A549 (cell line): ENCODE results near the gene MPHOSPH8.

Source experiments
- BHLHE40 ChIP-seq: IDR thresholded peaks from 2 replicates; pipeline ENCODE4 v1.6.1; 2012; ENCODE audit warnings: low read depth, low read length, inconsistent platforms
- CBX2 ChIP-seq: fragments of 200-600 bp; sonication (generic); IDR thresholded peaks from 2 replicates; pipeline ENCODE4 v1.6.1; 2016; ENCODE audit warnings: low read depth, mild to moderate bottlenecking, borderline replicate concordance
- CHD2 ChIP-seq: fragments of 150-350 bp; IDR thresholded peaks from 2 replicates; pipeline ENCODE4 v1.6.1; 2014; ENCODE audit warnings: low read length; ENCODE audit not compliant: partially characterized antibody
- CTCF ChIP-seq: fragments of >200 bp; sonication (Bioruptor Twin); formaldehyde crosslinking; IDR thresholded peaks from 3 replicates; pipeline ENCODE4 v1.5.1; 2016
- ELK1 ChIP-seq: fragments of 150-350 bp; IDR thresholded peaks from 2 replicates; pipeline ENCODE4 v1.6.1; 2014; ENCODE audit warnings: low read depth, mild to moderate bottlenecking, low read length
- EP300 ChIP-seq, 2 experiments: fragments of >200 bp; sonication (Bioruptor Twin); formaldehyde crosslinking; IDR thresholded peaks; 2 replicates in 1 of 2; 3 replicates in 1 of 2; pipeline ENCODE4 v1.6.1; 2016 to 2017
- HDAC2 ChIP-seq: fragments of 200-600 bp; sonication (generic); IDR thresholded peaks from 2 replicates; pipeline ENCODE4 v1.6.1; 2016
- HOXA7 ChIP-seq: fragments of 250-450 bp; sonication (Bioruptor Pico); IDR thresholded peaks from 2 replicates; pipeline ENCODE4 v1.5.0; 2020; ENCODE audit warnings: mild to moderate bottlenecking, moderate library complexity
- JUN ChIP-seq, 2 experiments: fragments of >200 bp; sonication (Bioruptor Twin); formaldehyde crosslinking; IDR thresholded peaks; 2 replicates in 1 of 2; 3 replicates in 1 of 2; pipeline ENCODE4 v1.6.1; 2016 to 2017
- MAX ChIP-seq: IDR thresholded peaks from 2 replicates; pipeline ENCODE4 v1.6.1; 2012
- POLR2A ChIP-seq: IDR thresholded peaks from 2 replicates; pipeline ENCODE4 v1.6.1; 2012; ENCODE audit warnings: mild to moderate bottlenecking, low read length
- RARB ChIP-seq: fragments of 250-450 bp; sonication (Bioruptor Pico); IDR thresholded peaks from 2 replicates; pipeline ENCODE4 v1.8.0; 2021; ENCODE audit warnings: mild to moderate bottlenecking, moderate library complexity
- REST ChIP-seq: fragments of 200-600 bp; sonication (generic); IDR thresholded peaks from 2 replicates; pipeline ENCODE4 v1.6.1; 2016; ENCODE audit warnings: antibody characterized with exemption, mild to moderate bottlenecking, moderate library complexity
- RNF2 ChIP-seq: fragments of 200-600 bp; sonication (generic); IDR thresholded peaks from 2 replicates; pipeline ENCODE4 v1.6.1; 2016; ENCODE audit warnings: low read depth, mild to moderate bottlenecking, antibody characterized with exemption, moderate library complexity, borderline replicate concordance

- TF ChIP-seq CTCF = no peak
- TF ChIP-seq RNF2 = no peak
- no peak for TF ChIP-seq HDAC2
- TF ChIP-seq ELK1 = no peak
- TF ChIP-seq POLR2A = no peak
- TF ChIP-seq BHLHE40 = no peak
- no peak for TF ChIP-seq JUN (IDR thresholded peaks at IDR 0.05)
- TF ChIP-seq EP300 (IDR thresholded peaks at IDR 0.05) = no peak
- no peak for TF ChIP-seq CBX2
- no peak for TF ChIP-seq RARB (CRISPR knock-in tag)
- no peak for TF ChIP-seq MAX
- no peak for TF ChIP-seq REST
- TF ChIP-seq CHD2 = no peak
- no peak for TF ChIP-seq HOXA7 (CRISPR knock-in tag)
These were observed 51.6 kb downstream of the MPHOSPH8 start for GRCh38 chr13:19685034-19685433.
